SJSA1 (cell line): ENCODE measurements around the gene CLTCL1. TPM values are rescaled to one million over a fixed set of nuclear protein-coding genes. Genes with fewer than 3 reads are reported as not detected.

Experiments
- total RNA-seq: library from RNA; depleted of rRNA; stranded (reverse); fragments of >200 nt; shearing (Covaris generic); gene quantifications from 2 replicates; pipeline ENCODE4 v1.2.3, GENCODE V29; 2014; rRNA removed

Gene CLTCL1
- total RNA-seq, 1 experiment from 2014 or later: 17.1 TPM

Other genes starting within 250 kb of the CLTCL1 start
- gene DGCR2, start 169.3 kb downstream of the CLTCL1 start, total RNA-seq: 51.1 and 62.2 TPM in 2 replicates
- not detected in 2 replicates for gene TSSK2, start 160.4 kb downstream of the CLTCL1 start, total RNA-seq
- 7.6 and 21.2 TPM in 2 replicates for gene ESS2, start 147.1 kb downstream of the CLTCL1 start, total RNA-seq
- not detected in 2 replicates for gene GSC2, start 141.4 kb downstream of the CLTCL1 start, total RNA-seq
- 118 and 132 TPM in 2 replicates for gene SLC25A1, start 113.0 kb downstream of the CLTCL1 start, total RNA-seq
- 7.7 and 17.2 TPM in 2 replicates for gene HIRA, start 140.0 kb upstream of the CLTCL1 start, total RNA-seq
- 54.3 and 65.2 TPM in 2 replicates for gene MRPL40, start 140.8 kb upstream of the CLTCL1 start, total RNA-seq
- 42.7 and 43.2 TPM in 2 replicates for gene C22orf39, start 156.0 kb upstream of the CLTCL1 start, total RNA-seq
- gene UFD1, start 187.5 kb upstream of the CLTCL1 start, total RNA-seq: 128 and 158 TPM in 2 replicates
- 59.6 and 72.5 TPM in 2 replicates for gene CDC45, start 188.2 kb upstream of the CLTCL1 start, total RNA-seq
- gene CLDN5, start 232.7 kb upstream of the CLTCL1 start, total RNA-seq: not detected in 2 replicates